Measurements from ENCODE around the gene C10orf143.
A peak's percentile ranks its signal among the peaks of the same experiment; 100 is the strongest.
"Not testable (repeated sequence)": the region's sequence is repeated elsewhere in the genome, so short reads cannot be mapped to it uniquely, and the experiment has no call there.

Gene C10orf143

DNA sequence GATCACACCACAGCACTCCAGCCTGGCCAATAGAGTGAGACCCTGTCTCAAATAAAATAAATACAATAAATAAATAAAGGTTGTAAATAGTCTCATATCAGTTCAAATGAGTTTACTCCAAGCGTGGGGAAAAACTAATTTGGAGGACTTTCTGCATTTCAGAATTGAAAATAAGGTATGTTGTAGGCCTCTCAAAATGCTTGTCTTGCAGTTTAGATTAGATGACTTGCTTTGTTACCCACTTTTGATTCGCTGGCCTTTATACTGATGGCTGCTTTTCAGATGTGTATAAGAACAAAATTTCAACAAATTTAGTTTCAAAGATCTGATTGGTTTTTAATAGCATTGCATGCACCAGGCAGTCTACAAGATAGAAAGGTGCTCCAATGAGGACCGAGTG is 2.2 kb upstream of the C10orf143 start:
- no peaks in the 10 kb centered on the region for H3K36me3 ChIP-seq (ENCODE audit: low read depth)
- no peaks in the 10 kb centered on the region for H3K27me3 ChIP-seq (ENCODE audit: insufficient read depth, poor library complexity, severe bottlenecking)
- no peak overlapping the region for H3K27ac ChIP-seq (ENCODE audit: poor library complexity, severe bottlenecking)
- peaks cover 6% of the 10 kb centered on the region for H3K4me1 ChIP-seq (ENCODE audit: insufficient read depth, poor library complexity, severe bottlenecking)
- DNase-seq (ENCODE audit: low spot score): no peak
- H3K9me3 ChIP-seq (ENCODE audit: severe bottlenecking): no peaks in the 10 kb centered on the region
- ATAC-seq (ENCODE audit: low read depth): no peak
- no peak overlapping the region for H3K4me3 ChIP-seq (ENCODE audit: severe bottlenecking)
- TF ChIP-seq, protein P1, sequence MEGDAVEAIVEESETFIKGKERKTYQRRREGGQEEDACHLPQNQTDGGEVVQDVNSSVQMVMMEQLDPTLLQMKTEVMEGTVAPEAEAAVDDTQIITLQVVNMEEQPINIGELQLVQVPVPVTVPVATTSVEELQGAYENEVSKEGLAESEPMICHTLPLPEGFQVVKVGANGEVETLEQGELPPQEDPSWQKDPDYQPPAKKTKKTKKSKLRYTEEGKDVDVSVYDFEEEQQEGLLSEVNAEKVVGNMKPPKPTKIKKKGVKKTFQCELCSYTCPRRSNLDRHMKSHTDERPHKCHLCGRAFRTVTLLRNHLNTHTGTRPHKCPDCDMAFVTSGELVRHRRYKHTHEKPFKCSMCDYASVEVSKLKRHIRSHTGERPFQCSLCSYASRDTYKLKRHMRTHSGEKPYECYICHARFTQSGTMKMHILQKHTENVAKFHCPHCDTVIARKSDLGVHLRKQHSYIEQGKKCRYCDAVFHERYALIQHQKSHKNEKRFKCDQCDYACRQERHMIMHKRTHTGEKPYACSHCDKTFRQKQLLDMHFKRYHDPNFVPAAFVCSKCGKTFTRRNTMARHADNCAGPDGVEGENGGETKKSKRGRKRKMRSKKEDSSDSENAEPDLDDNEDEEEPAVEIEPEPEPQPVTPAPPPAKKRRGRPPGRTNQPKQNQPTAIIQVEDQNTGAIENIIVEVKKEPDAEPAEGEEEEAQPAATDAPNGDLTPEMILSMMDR (IDR thresholded peaks at IDR 0.05; ENCODE audit: poor library complexity, severe bottlenecking): no peak

DNA sequence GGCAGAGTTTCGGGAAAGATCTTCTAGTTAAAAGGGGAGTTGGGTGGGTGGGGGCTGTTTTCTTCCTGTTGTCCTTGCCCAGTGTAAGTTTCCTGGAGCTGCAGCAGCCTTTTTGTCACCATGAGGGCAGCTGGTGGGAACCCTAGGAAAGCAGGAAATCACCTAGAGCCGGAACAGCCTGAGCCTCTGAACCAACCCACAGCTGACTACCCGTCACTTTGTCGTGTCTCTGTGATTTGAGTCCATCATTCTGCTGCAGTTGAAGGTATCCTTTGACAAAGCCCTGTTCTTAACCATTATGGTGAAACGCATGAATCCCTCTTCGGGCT is 1.2 kb upstream of the C10orf143 start:
- Histone ChIP-seq H3K27me3 (ENCODE audit: insufficient read depth, poor library complexity, severe bottlenecking) (no peaks in the 10 kb centered on the region), H3K36me3 (ENCODE audit: low read depth) (no peaks in the 10 kb centered on the region), H3K9me3 (ENCODE audit: severe bottlenecking) (no peaks in the 10 kb centered on the region), H3K27ac (ENCODE audit: poor library complexity, severe bottlenecking) (peak overlapping the region; percentile 64), H3K4me3 (ENCODE audit: severe bottlenecking) (peak overlapping the region; percentile 46), H3K4me1 (ENCODE audit: insufficient read depth, poor library complexity, severe bottlenecking) (peaks cover 6% of the 10 kb centered on the region)
- TF ChIP-seq, protein P1 (IDR thresholded peaks at IDR 0.05; ENCODE audit: poor library complexity, severe bottlenecking): no peak
- no peak for ATAC-seq (ENCODE audit: low read depth)
- DNase-seq (ENCODE audit: low spot score): no peak

DNA sequence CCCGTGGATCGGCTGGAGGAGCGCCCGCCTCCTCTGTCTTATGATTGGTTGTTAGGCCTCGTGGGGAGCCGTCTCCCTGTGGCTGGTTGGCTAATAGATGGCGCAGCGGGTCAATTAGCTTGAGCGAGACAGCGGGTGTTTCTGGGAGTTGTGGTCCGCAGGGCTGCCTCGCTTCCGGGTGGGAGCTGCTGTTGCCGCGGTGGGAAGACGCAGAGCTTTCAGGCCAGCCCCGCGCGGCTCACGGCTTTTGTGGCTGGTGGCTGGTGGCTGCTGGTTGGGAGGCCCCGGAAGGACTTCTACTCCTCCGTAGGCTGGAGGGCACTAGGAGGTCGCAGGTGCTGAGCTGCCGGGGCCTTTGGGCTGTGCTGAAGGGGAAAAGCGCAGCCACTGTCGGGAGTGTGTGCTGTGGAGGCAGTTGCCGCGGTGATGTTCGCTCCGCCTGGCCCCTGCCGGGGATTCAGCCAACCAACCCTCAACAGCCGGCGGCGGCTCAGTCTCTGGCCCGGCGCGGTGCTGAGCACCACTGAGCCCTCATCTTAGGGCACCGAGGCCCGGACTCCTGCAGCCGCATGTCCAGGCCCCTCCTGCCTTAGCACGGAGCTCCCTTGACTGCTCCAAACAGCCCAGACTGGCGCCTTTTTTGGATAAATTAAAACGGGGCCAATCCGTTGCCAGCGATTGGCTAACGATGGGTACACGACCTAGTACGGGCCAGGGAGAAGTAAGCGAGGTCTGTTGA is 652 bp upstream of the C10orf143 start:
- Histone ChIP-seq H3K27ac (ENCODE audit: poor library complexity, severe bottlenecking) (peak overlapping the region; percentile 64), H3K4me1 (ENCODE audit: insufficient read depth, poor library complexity, severe bottlenecking) (peaks cover 6% of the 10 kb centered on the region), H3K27me3 (ENCODE audit: insufficient read depth, poor library complexity, severe bottlenecking) (no peaks in the 10 kb centered on the region), H3K9me3 (ENCODE audit: severe bottlenecking) (no peaks in the 10 kb centered on the region), H3K36me3 (ENCODE audit: low read depth) (no peaks in the 10 kb centered on the region), H3K4me3 (ENCODE audit: severe bottlenecking) (peak overlapping the region; percentile 46)
- peak; percentile 97 for DNase-seq (ENCODE audit: low spot score)
- TF ChIP-seq, protein P1 (IDR thresholded peaks at IDR 0.05; ENCODE audit: poor library complexity, severe bottlenecking): no peak
- peak; percentile 90 for ATAC-seq (ENCODE audit: low read depth)

DNA sequence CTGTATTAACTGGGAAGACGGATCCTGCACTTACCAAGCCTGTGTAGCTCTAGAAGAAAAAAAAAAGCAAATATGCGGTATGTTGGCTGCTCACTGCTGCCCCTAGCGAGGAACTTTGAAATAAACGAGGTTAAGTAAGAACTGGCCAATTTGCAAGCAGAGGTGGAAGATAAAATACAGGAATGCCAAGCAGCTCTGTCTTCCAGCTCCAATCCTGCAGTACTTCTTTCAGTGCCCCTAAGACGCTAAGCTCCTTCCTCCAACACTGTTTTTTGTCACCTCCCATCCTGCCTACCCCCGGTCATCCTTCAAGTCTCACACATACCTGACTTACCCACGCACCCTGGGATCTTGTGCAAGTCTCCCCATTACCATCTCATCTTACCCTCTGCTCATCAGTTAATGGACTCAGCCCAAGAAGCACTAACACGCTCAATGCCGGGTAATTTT is 809 bp downstream of the C10orf143 start:
- Histone ChIP-seq H3K4me3 (ENCODE audit: severe bottlenecking) (peak overlapping the region; percentile 46), H3K27ac (ENCODE audit: poor library complexity, severe bottlenecking) (peak overlapping the region; percentile 64), H3K4me1 (ENCODE audit: insufficient read depth, poor library complexity, severe bottlenecking) (peaks cover 6% of the 10 kb centered on the region), H3K36me3 (ENCODE audit: low read depth) (no peaks in the 10 kb centered on the region), H3K27me3 (ENCODE audit: insufficient read depth, poor library complexity, severe bottlenecking) (no peaks in the 10 kb centered on the region), H3K9me3 (ENCODE audit: severe bottlenecking) (no peaks in the 10 kb centered on the region)
- ATAC-seq (ENCODE audit: low read depth) (no peak), DNase-seq (ENCODE audit: low spot score) (no peak)
- TF ChIP-seq, protein P1 (IDR thresholded peaks at IDR 0.05; ENCODE audit: poor library complexity, severe bottlenecking): peak; percentile 87

DNA sequence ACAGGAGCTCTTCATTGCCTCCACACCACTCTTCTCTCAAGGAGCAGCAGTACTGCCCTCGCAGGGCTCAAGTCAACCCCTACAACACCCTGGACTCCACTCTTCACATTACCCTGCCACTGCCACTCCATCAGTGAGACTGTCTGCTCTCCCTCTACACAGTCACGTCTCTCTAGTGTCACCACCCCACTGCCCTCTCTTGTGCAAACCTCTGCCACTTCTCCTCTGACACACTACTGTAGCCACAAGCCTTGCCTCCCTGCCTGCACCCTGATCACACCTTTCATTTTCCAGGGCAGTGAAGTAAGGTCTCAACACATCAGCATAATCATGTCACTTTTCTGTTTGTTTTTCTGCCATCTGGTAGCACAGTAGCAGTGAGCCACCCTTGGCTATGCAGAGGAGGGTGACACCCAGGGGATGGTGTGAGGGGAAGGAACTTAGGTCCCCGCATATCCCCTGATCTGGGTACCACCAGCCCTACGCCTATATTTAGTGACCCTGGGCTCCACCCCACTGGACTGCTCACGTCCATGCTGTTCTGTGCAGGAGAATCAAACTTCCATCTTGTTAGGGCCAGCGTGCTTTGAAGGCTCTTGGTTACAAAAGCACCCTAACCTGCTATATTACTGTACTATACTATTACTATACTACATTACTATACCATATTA is 1.6 kb downstream of the C10orf143 start:
- H3K36me3 ChIP-seq (ENCODE audit: low read depth): no peaks in the 10 kb centered on the region
- peaks cover 6% of the 10 kb centered on the region for H3K4me1 ChIP-seq (ENCODE audit: insufficient read depth, poor library complexity, severe bottlenecking)
- no peaks in the 10 kb centered on the region for H3K27me3 ChIP-seq (ENCODE audit: insufficient read depth, poor library complexity, severe bottlenecking)
- TF ChIP-seq, protein P1 (IDR thresholded peaks at IDR 0.05; ENCODE audit: poor library complexity, severe bottlenecking): no peak
- DNase-seq (ENCODE audit: low spot score): no peak
- ATAC-seq (ENCODE audit: low read depth): no peak
- H3K27ac ChIP-seq (ENCODE audit: poor library complexity, severe bottlenecking): peak overlapping the region; percentile 64
- peak overlapping the region; percentile 46 for H3K4me3 ChIP-seq (ENCODE audit: severe bottlenecking)
- no peaks in the 10 kb centered on the region for H3K9me3 ChIP-seq (ENCODE audit: severe bottlenecking)

DNA sequence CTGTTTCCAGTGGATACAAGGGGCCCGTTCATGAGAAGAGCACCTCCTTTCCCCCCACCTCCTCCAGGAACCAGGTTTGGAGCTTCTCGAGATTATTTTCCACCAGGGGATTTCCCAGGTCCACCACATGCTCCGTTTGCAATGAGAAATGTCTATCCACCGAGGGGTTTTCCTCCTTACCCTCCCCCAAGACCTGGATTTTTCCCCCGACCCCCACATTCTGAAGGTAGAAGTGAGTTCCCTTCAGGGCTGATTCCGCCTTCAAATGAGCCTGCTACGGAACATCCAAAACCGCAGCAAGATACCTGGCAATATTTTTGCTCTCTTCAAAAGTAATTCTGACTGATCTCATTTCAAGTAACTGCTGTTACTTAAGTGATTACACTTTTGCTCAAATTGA is 2.5 kb downstream of the C10orf143 start:
- H3K27me3 ChIP-seq (ENCODE audit: insufficient read depth, poor library complexity, severe bottlenecking); H3K9me3 ChIP-seq (ENCODE audit: severe bottlenecking); ATAC-seq (ENCODE audit: low read depth); H3K4me3 ChIP-seq (ENCODE audit: severe bottlenecking); DNase-seq (ENCODE audit: low spot score); H3K27ac ChIP-seq (ENCODE audit: poor library complexity, severe bottlenecking); H3K4me1 ChIP-seq (ENCODE audit: insufficient read depth, poor library complexity, severe bottlenecking); H3K36me3 ChIP-seq (ENCODE audit: low read depth): not testable (repeated sequence)
